ENCODE data around the gene MUTYH. TPM values are rescaled to one million over a fixed set of nuclear protein-coding genes. Genes with fewer than 3 reads are reported as not detected.

The MUTYH gene
- polyA plus RNA-seq, 2 of the 4 experiments (the other 2 are of a cell fraction) = 9.0 to 12.4 TPM

GRCh38 chr1:45303520-45304310 lies 36.5 kb downstream of the MUTYH start (continued):
- TF ChIP-seq GATA3 (IDR thresholded peaks at IDR 0.05; ENCODE audit: borderline replicate concordance) (0 out of 2 replicates have a peak, but pooled peaks have one; percentile 14), RCOR1 (IDR thresholded peaks at IDR 0.05; ENCODE audit: low read depth, low read length) (no peak), EHF (CRISPR knock-in tag; IDR thresholded peaks at IDR 0.05) (no peak), RNF2 (IDR thresholded peaks at IDR 0.05; ENCODE audit: borderline replicate concordance, low read depth) (no peak), REST (IDR thresholded peaks at IDR 0.05) (no peak), FOSL2 (IDR thresholded peaks at IDR 0.05) (no peak), FOSL2 (CRISPR knock-in tag; IDR thresholded peaks at IDR 0.05) (peak; percentile 39; the same call in 1 of the 2 replicates), CHD2 (IDR thresholded peaks at IDR 0.05; ENCODE audit: low read length, partially characterized antibody) (peak; percentile 23), JUN (IDR thresholded peaks at IDR 0.05) (peak in 1 of 2 experiments; percentile 75; a peak in 3 of 5 replicates), BHLHE40 (IDR thresholded peaks at IDR 0.05; ENCODE audit: low read depth, low read length) (no peak), CTCF (IDR thresholded peaks at IDR 0.05) (peak; percentile 76), TFCP2L1 (CRISPR knock-in tag; IDR thresholded peaks at IDR 0.05) (no peak)

- DNase-seq (ENCODE audit: low read depth in 1 of 2, low spot score in 1 of 2) = no peak
- no peak for ATAC-seq
- 93% methylated on average over 16 of the region's 16 CpGs for WGBS (ENCODE audit: missing lambda C conversion rate)
- ChIA-PET POLR2A (interaction anchor here (0.7 to 2.6 kb wide), 6 partner anchors 34 to 291 kb away, joined by 3 to 57 read pairs (median 6); partner anchors contain the start of genes HECTD3, PRDX1 and UROD), CTCF (interaction anchor here (0.6 to 17.3 kb wide), 8 partner anchors 11 to 498 kb away, joined by 3 to 488 read pairs (median 4); partner anchors contain the start of genes HECTD3 and UROD)
- no peaks in the 10 kb centered on the region for H3K9me3 ChIP-seq
- no peak for FAIRE-seq
- peak overlapping the region; percentile 64 for H3K4me3 ChIP-seq
- H3K4me1 ChIP-seq = peaks cover 7% of the 10 kb centered on the region
- H3K27ac ChIP-seq = peak overlapping the region; percentile 83 to 95
- TF ChIP-seq EHMT2 (IDR thresholded peaks at IDR 0.05; ENCODE audit: low read depth) (no peak), FOSB (CRISPR knock-in tag; IDR thresholded peaks at IDR 0.05) (no peak), HES2 (IDR thresholded peaks at IDR 0.05) (no peak), MAX (IDR thresholded peaks at IDR 0.05) (no peak), POLR2A (IDR thresholded peaks at IDR 0.05; ENCODE audit: low read length) (no peak), ELK1 (IDR thresholded peaks at IDR 0.05; ENCODE audit: low read depth, low read length) (no peak)
- H3K4me2 ChIP-seq = peak overlapping the region; percentile 81
Measured at GRCh38 chr1:45302505-45303150, 37.6 kb downstream of the MUTYH start.

All from A549 (cell line).